ENCODE measurements around the gene ANOS1. TPM values are rescaled to one million over a fixed set of nuclear protein-coding genes. Genes with fewer than 3 reads are reported as not detected.
"Not testable (repeated sequence)": the region's sequence is repeated elsewhere in the genome, so short reads cannot be mapped to it uniquely, and the experiment has no call there.

Gene ANOS1, protein sequence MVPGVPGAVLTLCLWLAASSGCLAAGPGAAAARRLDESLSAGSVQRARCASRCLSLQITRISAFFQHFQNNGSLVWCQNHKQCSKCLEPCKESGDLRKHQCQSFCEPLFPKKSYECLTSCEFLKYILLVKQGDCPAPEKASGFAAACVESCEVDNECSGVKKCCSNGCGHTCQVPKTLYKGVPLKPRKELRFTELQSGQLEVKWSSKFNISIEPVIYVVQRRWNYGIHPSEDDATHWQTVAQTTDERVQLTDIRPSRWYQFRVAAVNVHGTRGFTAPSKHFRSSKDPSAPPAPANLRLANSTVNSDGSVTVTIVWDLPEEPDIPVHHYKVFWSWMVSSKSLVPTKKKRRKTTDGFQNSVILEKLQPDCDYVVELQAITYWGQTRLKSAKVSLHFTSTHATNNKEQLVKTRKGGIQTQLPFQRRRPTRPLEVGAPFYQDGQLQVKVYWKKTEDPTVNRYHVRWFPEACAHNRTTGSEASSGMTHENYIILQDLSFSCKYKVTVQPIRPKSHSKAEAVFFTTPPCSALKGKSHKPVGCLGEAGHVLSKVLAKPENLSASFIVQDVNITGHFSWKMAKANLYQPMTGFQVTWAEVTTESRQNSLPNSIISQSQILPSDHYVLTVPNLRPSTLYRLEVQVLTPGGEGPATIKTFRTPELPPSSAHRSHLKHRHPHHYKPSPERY
- polyA plus RNA-seq = 1 to 10 TPM in 1 of 3 donors, under 1 TPM in 2; 0.08 to 2.5 (median 0.90) TPM

GRCh38 chrX:8731559-8732395 lies at the start of gene ANOS1:
Gene ANOS1 (minus strand): TSS chrX:8732137. CDS start chrX:8732036, 101 bp downstream.
- 0 to 1% (median 1%) methylated on average over 12 to 75 of the region's 88 CpGs for WGBS, 3 donors
- no peak within 1 kb of the TSS for H3K27ac ChIP-seq (ENCODE audit: low read depth, low read length)

- WGBS, 3 donors = 33 to 65% (median 43%) methylated on average over 5 of the region's 5 CpGs
- no peak overlapping the region for H3K27ac ChIP-seq (ENCODE audit: low read depth, low read length)
These were observed 41.2 kb upstream of the ANOS1 start for GRCh38 chrX:8773117-8773516.

DNA sequence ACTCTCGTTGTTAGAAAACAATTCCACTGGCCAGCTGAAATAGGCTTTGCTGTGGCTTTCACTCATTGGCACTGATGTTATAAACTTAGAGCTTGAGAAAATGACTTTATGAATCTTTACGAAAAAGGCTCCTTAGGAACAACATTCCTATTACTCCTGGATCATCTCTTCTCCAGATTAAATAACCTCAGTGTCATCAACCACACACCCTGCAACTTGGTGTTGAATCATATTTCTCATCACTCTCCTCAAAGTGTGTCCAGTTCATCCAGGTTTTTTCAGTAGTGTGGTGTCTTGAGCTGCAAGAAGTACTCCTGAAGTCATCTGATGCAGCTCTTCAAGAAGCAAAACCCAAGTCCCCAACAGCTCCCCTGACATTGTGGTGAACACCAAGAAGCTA lies 28.1 kb upstream of the ANOS1 start:
- 79 to 93% (median 84%) methylated on average over 2 of the region's 2 CpGs for WGBS, 3 donors
- no peak overlapping the region for H3K27ac ChIP-seq (ENCODE audit: low read depth, low read length)

DNA sequence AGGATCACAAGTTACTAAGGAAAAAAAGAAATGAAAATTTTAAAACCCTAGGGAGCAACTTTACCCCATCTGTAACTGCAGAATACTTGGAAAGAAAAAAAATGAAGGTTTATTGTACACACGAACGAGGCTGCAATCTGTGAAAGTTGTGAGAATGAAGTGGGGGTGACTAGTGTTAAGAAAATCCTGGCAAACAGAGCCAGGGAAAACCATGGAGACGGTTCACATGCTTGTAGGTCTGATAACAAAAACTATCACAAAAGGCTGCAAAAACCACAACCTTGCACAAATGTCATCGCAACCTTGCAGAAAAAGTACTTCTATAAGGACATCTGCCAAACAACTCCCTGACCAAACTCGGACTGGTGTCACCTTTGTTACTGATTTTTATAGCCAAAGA lies 26.8 kb upstream of the ANOS1 start:
- WGBS, 3 donors = 55 to 76% (median 74%) methylated on average over 4 to 5 of the region's 5 CpGs
- H3K27ac ChIP-seq (ENCODE audit: low read depth, low read length) = not testable (repeated sequence)

GRCh38 chrX:8757609-8758389 lies 25.9 kb upstream of the ANOS1 start:
- H3K27ac ChIP-seq (ENCODE audit: low read depth, low read length) = not testable (repeated sequence)
- WGBS, 3 donors = 80 to 91% (median 90%) methylated on average over 7 of the region's 7 CpGs

DNA sequence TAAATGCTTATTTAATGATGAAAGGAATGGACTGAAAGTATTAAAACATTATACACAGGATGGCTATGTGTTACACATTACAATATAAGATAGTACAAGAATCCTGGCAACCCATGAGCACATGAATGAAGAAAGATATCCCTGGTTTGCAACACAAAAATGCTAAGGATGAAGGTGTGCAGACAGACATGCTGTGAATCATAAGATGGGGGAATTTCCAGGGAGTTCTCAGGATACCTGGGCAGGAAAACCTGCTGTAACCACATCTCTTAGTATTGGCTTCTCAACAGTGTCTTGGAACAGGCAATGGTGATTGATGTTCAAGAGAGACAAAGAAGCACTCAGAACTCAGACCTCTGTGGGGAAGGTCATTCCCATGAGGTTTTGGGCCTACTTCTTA lies 23.9 kb upstream of the ANOS1 start:
- H3K27ac ChIP-seq (ENCODE audit: low read depth, low read length) = no peak overlapping the region

DNA sequence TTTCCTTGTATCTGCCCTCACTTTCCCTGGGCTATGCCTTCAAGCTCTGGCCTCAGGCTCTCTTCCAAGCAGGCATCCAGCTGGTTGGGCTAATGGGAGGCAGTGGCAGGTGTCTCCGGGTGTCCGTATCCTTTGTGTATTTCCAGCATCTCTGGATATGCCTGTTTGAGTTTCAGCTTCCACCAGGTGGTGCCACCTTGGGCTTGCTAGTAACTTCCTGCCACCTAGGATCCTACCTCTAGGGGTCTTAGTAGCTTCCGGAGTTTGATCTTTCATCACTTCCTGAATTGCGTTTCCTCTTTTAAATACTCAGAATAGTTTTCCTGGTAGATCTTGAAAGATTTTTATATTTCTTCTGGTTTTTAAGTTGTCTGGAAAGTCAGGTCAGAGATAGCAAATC lies 23.2 kb upstream of the ANOS1 start:
- no peak overlapping the region for H3K27ac ChIP-seq (ENCODE audit: low read depth, low read length)
- 61 to 73% (median 66%) methylated on average over 4 of the region's 4 CpGs for WGBS, 3 donors

GRCh38 chrX:8749697-8750096 lies 17.8 kb upstream of the ANOS1 start:
- no peak overlapping the region for H3K27ac ChIP-seq (ENCODE audit: low read depth, low read length)

DNA sequence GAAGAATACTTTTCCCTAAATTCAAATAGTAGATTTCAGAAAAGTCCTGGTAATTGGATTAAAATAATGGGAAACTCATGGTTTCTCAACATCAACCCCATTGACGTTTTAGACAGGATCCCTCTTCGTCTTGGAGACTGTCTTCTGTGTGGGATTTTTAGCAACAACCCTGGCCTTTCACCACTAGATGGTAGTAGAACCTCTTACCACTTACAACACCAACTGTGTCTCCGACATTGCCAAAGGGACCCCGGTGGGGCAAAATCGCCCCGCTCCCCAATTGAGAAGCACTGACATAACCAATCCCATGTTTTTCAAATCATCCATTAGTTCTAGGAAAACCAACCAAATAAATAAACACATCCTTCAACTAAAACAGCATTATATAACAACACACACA lies 16.9 kb upstream of the ANOS1 start:
- H3K27ac ChIP-seq (ENCODE audit: low read depth, low read length) = no peak overlapping the region
- 2 to 9% (median 7%) methylated on average over 6 of the region's 6 CpGs for WGBS, 3 donors

DNA sequence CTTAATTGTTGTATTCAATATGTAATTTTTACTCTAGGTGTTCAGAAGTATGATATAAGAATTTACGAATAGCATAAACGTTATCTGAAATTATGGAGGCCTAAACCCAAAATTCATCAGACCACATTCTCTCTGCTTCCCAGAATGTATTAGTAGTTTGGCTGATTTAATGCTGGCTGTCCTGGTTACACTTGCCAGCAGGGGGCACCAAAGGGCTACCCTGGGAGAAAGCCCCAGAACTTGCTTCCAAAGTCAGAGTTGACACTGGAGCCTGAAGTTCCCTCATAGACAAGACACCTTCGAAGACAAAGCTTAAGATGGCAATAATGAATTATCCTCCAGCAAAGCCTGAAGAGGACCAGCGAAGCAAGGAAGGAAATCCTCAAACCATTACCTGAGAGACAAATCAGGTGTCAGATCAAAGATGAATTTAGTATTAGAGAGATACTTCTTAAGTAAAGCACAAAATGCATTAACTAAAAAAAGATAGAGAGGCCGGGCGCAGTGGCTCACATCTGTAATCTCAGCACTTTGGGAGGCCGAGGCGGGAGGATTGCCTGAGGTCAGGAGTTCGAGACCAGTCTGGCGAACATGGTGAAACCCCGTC lies 11.3 kb upstream of the ANOS1 start:
- no peak overlapping the region for H3K27ac ChIP-seq (ENCODE audit: low read depth, low read length)
- 45 to 76% (median 74%) methylated on average over 11 of the region's 11 CpGs for WGBS, 3 donors

DNA sequence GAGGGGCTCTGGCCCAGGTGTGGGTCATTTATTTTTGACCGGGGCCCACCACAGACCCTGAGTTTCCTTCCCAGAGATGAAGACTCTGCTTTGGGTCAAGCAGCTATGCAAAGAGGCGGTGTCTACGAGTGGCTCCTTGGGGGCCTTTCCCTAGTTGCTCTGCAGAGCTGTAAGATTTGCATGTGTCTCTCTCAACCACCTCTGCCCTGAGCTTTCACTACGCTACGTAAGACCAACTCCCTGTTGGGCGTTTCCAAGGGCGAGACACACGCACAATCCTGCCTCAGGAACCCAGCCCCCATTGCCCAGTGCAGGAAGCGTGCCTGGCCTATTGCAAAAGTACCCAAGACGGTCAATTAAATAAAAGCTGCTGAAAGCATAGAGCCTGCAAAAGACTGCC lies 10.0 kb upstream of the ANOS1 start:
- H3K27ac ChIP-seq (ENCODE audit: low read depth, low read length) = no peak overlapping the region
- WGBS, 3 donors = 83 to 88% (median 84%) methylated on average over 10 of the region's 10 CpGs

- H3K27ac ChIP-seq (ENCODE audit: low read depth, low read length) = no peak overlapping the region
- 0 to 2% (median 1%) methylated on average over 7 of the region's 7 CpGs for WGBS, 3 donors
These were observed 6.8 kb upstream of the ANOS1 start for GRCh38 chrX:8738588-8739189.

- WGBS, 3 donors = 84 to 95% (median 88%) methylated on average over 9 of the region's 9 CpGs
These were observed 5.9 kb upstream of the ANOS1 start for GRCh38 chrX:8737883-8738282.

DNA sequence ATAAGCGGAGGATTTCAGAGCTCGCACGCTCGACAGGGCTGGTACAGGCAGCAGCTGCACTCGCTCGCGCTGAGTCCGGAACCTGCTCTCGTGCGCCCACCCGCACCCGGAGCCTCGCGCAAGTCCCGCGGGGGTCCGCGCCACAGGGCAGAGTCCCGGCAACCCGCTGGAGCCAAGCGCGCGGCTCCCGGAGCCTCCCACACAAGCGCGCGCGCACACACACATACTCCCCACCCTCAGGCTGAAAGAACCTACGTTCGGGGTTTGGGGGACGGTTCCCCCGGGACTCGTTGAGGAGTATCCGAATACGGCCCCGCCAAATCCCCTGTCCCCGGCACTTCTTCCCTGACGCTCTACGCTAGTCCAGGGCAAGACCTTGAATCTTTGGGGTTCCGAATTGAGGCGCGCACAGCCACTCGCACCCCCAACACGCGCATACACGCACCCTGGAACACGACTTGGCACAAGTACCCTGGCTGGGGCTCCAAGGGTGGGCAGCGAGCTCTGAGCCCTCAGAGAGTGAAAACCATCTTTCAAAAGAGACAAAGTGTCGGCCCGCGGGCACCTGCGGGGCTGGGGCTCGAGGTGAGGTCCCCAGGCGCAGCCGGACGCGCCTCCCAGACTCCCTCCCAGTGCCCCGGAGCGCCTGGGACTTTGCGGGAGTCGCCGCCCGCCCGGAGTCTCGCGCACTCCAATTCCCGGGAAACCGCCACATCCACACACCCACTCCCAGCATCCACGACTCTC lies 952 bp downstream of the ANOS1 start:
- H3K27ac ChIP-seq (ENCODE audit: low read depth, low read length) = no peak overlapping the region
- 1 to 2% (median 2%) methylated on average over 22 to 69 of the region's 69 CpGs for WGBS, 3 donors

More at GRCh38 chrX:8737883-8738282, 5.9 kb upstream of the ANOS1 start:
- H3K27ac ChIP-seq (ENCODE audit: low read depth, low read length) = no peak overlapping the region

- no peak overlapping the region for H3K27ac ChIP-seq (ENCODE audit: low read depth, low read length)
- 13 to 24% (median 16%) methylated on average over 2 of the region's 2 CpGs for WGBS, 3 donors
These were observed 2.1 kb downstream of the ANOS1 start for GRCh38 chrX:8729811-8730210.

DNA sequence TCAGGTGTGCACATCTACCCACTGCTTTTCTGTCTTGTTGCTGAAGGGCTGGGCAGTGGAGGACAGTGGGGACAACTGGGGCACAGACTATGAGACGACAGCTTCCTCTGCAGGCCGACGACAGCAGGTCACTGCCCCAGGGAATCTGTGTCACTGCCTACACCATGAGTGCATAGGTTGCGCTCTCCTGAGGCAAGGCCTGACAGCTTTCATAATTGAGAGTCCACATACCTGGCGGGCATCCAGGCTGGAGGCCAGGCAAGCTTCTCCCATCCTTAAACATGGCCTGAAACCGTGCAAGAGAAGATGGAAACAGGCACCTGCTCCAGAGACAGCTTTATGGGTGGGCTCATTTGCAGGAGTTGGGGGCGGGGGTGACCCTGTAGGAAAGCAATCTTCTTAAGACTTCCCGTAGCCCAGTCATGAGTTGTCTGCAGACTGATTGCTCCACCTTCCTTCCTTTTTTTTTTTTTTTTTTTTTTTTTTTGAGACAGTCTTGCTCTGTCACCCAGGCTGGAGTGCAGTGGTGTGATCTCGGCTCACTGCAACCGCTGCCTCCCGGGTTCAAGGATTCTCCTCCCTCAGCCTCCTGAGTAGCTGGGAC lies 2.9 kb downstream of the ANOS1 start:
- H3K27ac ChIP-seq (ENCODE audit: low read depth, low read length) = no peak overlapping the region
- 44 to 64% (median 52%) methylated on average over 11 of the region's 11 CpGs for WGBS, 3 donors

All from adipose tissue (tissue), 3 donors.